ENCODE results near the gene HCLS1.
"Not testable (repeated sequence)": the region's sequence is repeated elsewhere in the genome, so short reads cannot be mapped to it uniquely, and the experiment has no call there.

Gene HCLS1

DNA sequence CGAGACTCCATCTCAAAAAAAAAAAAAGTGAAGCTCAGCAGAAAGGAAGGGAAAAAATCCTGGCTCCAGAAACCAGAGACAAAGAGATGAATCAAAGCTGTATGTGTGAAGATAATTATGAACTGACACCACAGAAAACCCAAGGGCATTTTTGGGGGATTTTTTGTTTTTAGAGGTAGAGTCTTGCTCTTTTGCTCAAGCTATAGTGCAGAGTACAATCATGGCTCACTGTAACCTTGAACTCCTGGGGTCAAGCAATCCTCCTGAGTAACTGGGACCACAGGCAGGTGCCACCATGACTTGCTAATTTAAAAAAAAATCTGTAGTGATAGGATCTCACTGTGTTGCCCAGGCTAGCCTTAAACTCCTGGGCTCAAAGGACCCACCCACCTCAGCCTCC lies 22.8 kb downstream of the HCLS1 start:
- H3K27ac Mint-ChIP-seq, result peak overlapping the region; percentile 47
- peaks cover 19% of the 10 kb centered on the region for H3K36me3 Mint-ChIP-seq
- H3K9me3 Mint-ChIP-seq (ENCODE audit: low read depth), result no peaks in the 10 kb centered on the region
- no peaks in the 10 kb centered on the region for H3K27me3 Mint-ChIP-seq
- no peak overlapping the region for H3K4me3 Mint-ChIP-seq
- peaks cover 21% of the 10 kb centered on the region for H3K4me1 Mint-ChIP-seq (ENCODE audit: low read depth)

DNA sequence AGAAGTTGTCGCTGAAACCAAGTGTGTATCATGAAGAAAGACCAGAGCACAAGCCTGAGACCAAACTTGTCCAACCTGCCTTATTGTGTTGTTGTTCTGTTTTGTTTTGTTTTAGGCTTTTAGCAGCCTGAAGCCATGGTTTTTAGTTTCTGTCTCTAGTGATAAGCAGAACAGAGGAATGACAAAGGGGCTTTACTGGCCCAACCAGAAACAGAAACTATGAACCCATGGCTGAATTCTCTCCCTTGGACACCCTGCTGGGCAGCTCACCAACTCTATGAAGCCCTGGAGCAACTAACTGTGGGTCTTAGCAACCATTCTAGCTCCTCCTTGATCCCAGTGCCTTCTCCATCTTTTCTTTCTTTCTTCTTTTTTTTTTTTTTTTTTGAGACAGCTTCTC lies 30.3 kb downstream of the HCLS1 start:
- Mint-ChIP-seq H3K4me1 (ENCODE audit: low read depth) (no peaks in the 10 kb centered on the region), H3K27me3 (no peaks in the 10 kb centered on the region), H3K27ac (peak overlapping the region; percentile 24), H3K4me3 (no peak overlapping the region), H3K9me3 (ENCODE audit: low read depth) (no peaks in the 10 kb centered on the region), H3K36me3 (peaks cover 11% of the 10 kb centered on the region)

GRCh38 chr3:121629601-121630000 lies 31.1 kb downstream of the HCLS1 start:
- no peaks in the 10 kb centered on the region for H3K9me3 Mint-ChIP-seq (ENCODE audit: low read depth)
- H3K27ac Mint-ChIP-seq, result peak overlapping the region; percentile 69
- H3K36me3 Mint-ChIP-seq, result peaks cover 11% of the 10 kb centered on the region
- no peaks in the 10 kb centered on the region for H3K27me3 Mint-ChIP-seq
- H3K4me1 Mint-ChIP-seq (ENCODE audit: low read depth), result no peaks in the 10 kb centered on the region
- H3K4me3 Mint-ChIP-seq, result no peak overlapping the region

GRCh38 chr3:121627622-121628021 lies 33.1 kb downstream of the HCLS1 start:
- Mint-ChIP-seq H3K9me3 (ENCODE audit: low read depth) (no peaks in the 10 kb centered on the region), H3K27ac (no peak overlapping the region), H3K36me3 (peaks cover 8% of the 10 kb centered on the region), H3K4me3 (no peak overlapping the region), H3K27me3 (no peaks in the 10 kb centered on the region), H3K4me1 (ENCODE audit: low read depth) (no peaks in the 10 kb centered on the region)

DNA sequence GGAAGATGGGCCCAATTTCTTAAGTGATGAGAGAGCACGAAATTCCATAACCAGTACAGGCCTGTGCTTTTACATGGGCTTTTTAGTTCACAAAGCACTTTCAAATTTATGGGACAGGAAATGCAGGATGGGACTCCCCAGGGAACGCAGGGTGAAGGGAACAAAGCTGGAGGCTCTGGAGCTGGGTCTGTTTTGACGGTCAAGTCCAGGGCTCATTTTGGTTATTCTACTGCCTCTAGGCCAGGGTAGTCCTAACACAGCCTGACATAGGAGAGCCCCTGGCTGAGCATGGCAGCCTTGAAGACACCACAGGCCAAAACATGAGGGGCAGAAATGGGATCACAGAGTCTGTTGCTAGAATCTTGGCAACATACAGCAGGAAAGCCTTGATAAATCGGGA lies 33.5 kb downstream of the HCLS1 start:
- Mint-ChIP-seq H3K27ac (no peak overlapping the region), H3K4me1 (ENCODE audit: low read depth) (no peaks in the 10 kb centered on the region), H3K4me3 (no peak overlapping the region), H3K9me3 (ENCODE audit: low read depth) (no peaks in the 10 kb centered on the region), H3K36me3 (peaks cover 8% of the 10 kb centered on the region), H3K27me3 (no peaks in the 10 kb centered on the region)

- Mint-ChIP-seq H3K4me3 (no peak overlapping the region), H3K27ac (no peak overlapping the region), H3K36me3 (peaks cover 8% of the 10 kb centered on the region)
These were observed 34.2 kb downstream of the HCLS1 start for GRCh38 chr3:121626495-121626894.

DNA sequence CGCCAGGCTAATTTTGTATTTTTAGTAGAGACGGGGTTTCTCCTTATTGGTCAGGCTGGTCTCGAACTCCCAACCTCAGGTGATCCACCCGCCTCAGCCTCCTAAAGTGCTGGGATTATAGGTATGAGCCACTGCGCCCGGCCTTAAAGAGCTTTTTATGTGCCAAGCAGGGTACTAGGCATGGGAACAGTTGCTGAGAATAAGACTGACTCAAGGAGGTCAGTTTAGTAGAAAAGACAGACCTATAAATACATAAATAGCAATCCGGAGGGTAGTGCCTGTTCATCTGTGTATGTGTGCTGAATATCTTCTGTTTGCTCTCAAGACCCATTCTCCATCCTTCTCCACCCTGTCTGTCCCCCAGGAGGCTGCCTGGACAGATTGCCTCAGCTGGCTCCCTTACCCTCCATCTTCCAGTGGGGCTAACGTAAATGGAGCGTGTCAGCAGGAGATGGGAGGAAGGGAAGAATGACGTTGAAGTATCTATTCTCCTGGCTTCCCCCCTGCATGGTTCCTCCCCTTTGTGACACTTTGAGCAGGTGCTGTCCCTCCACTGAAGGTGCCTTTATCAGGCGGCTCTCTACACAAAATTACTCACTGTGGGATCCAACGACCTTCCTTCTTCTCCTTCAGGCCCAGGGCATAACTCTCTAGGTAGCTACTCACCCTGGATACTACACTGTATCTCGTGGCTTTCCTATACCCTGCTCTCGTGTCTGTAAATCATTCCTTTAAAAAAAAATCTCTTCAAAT lies 36.4 kb downstream of the HCLS1 start:
- H3K27ac Mint-ChIP-seq, result no peak overlapping the region
- no peaks in the 10 kb centered on the region for H3K4me1 Mint-ChIP-seq (ENCODE audit: low read depth)
- peaks cover 2% of the 10 kb centered on the region for H3K36me3 Mint-ChIP-seq
- no peak overlapping the region for H3K4me3 Mint-ChIP-seq
- H3K27me3 Mint-ChIP-seq, result peaks cover 1% of the 10 kb centered on the region
- no peaks in the 10 kb centered on the region for H3K9me3 Mint-ChIP-seq (ENCODE audit: low read depth)

More at GRCh38 chr3:121626495-121626894, 34.2 kb downstream of the HCLS1 start:
- no peaks in the 10 kb centered on the region for H3K9me3 Mint-ChIP-seq (ENCODE audit: low read depth)
- H3K27me3 Mint-ChIP-seq, result no peaks in the 10 kb centered on the region
- H3K4me1 Mint-ChIP-seq (ENCODE audit: low read depth), result no peaks in the 10 kb centered on the region

- H3K4me3 Mint-ChIP-seq, result no peak overlapping the region
- H3K9me3 Mint-ChIP-seq (ENCODE audit: low read depth), result no peaks in the 10 kb centered on the region
- H3K36me3 Mint-ChIP-seq, result no peaks in the 10 kb centered on the region
- peaks cover 1% of the 10 kb centered on the region for H3K27me3 Mint-ChIP-seq
- H3K27ac Mint-ChIP-seq, result no peak overlapping the region
- no peaks in the 10 kb centered on the region for H3K4me1 Mint-ChIP-seq (ENCODE audit: low read depth)
These were observed 39.2 kb downstream of the HCLS1 start for GRCh38 chr3:121621491-121621890.

GRCh38 chr3:121619691-121620090 lies 41.0 kb downstream of the HCLS1 start:
- H3K4me3 Mint-ChIP-seq, result no peak overlapping the region
- no peaks in the 10 kb centered on the region for H3K9me3 Mint-ChIP-seq (ENCODE audit: low read depth)
- H3K36me3 Mint-ChIP-seq, result no peaks in the 10 kb centered on the region
- no peak overlapping the region for H3K27ac Mint-ChIP-seq
- H3K27me3 Mint-ChIP-seq, result peaks cover 1% of the 10 kb centered on the region
- no peaks in the 10 kb centered on the region for H3K4me1 Mint-ChIP-seq (ENCODE audit: low read depth)

- Mint-ChIP-seq H3K4me1 (ENCODE audit: low read depth) (no peaks in the 10 kb centered on the region), H3K27ac (no peak overlapping the region), H3K9me3 (ENCODE audit: low read depth) (no peaks in the 10 kb centered on the region), H3K27me3 (no peaks in the 10 kb centered on the region), H3K36me3 (no peaks in the 10 kb centered on the region), H3K4me3 (no peak overlapping the region)
These were observed 54.6 kb downstream of the HCLS1 start for GRCh38 chr3:121606106-121606505.

DNA sequence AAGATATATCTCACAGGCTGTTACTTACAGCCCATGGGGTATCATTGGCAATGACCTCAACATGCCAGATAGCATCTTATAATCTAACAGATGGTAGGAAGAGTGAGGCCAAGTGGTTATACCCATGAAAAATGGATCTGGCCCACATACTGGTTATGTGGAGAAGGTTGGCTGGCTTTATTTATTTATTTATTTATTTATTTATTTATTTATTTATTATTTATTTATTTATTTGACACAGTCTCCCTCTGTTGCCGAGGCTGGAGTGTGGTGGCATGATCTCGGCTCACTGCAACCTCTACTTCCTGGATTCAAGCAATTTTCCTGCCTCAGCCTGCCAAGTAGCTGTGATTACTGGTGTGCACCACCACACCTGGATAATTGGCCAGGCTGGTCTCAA lies 55.9 kb downstream of the HCLS1 start:
- Mint-ChIP-seq H3K4me1 (ENCODE audit: low read depth) (no peaks in the 10 kb centered on the region), H3K9me3 (ENCODE audit: low read depth) (no peaks in the 10 kb centered on the region), H3K27ac (no peak overlapping the region), H3K27me3 (no peaks in the 10 kb centered on the region), H3K4me3 (no peak overlapping the region), H3K36me3 (no peaks in the 10 kb centered on the region)

DNA sequence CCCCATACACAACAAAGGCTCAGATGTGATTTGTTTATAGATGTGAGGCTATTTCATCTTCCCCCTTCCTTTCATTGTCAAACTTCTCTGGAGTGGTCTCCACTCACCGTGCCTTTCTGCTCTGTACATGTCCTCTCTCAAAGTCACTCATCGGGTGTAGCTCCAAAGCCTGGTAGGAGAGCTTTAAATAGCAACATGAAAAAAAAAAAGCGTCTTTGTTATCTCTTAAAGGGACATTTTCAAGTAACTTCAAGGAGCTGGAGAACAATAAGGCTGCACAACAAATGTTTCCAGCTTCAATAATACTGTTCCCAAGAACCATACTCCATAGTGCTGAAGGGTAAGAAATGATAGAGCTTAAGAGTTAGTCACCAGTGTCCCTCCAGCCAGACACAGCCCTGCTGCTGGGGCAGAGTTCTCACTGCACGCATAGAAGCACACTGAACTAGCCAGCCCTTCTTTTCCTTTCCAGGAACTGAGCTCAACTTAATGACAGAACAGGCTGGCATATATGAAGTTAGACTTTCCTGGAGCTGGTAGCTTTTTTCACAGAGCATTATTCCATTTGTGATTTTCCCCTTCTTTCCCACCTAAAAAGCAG lies 59.4 kb downstream of the HCLS1 start:
- no peak overlapping the region for H3K4me3 Mint-ChIP-seq
- no peaks in the 10 kb centered on the region for H3K4me1 Mint-ChIP-seq (ENCODE audit: low read depth)
- H3K27me3 Mint-ChIP-seq, result no peaks in the 10 kb centered on the region
- no peaks in the 10 kb centered on the region for H3K36me3 Mint-ChIP-seq
- H3K27ac Mint-ChIP-seq, result no peak overlapping the region
- no peaks in the 10 kb centered on the region for H3K9me3 Mint-ChIP-seq (ENCODE audit: low read depth)

DNA sequence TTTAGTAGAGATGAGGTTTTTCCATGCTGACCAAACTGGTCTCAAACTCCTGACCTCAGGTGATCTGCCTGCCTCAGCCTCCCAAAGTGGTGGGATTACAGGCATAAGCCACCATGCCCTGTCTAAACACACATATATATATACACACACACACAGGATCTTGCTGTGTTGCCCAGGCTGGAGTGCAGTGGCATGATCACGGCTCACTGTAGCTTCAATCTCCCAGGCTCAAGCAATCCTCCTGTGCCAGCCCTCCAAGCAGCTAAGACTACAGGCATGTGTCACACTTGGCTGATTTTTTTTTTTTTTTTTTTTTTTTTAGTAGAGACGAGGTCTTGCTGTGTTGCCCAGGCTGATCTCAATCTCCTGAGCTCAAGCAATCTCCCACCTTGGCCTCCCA lies 60.8 kb downstream of the HCLS1 start:
- H3K4me1 Mint-ChIP-seq (ENCODE audit: low read depth); H3K27me3 Mint-ChIP-seq; H3K27ac Mint-ChIP-seq; H3K4me3 Mint-ChIP-seq; H3K9me3 Mint-ChIP-seq (ENCODE audit: low read depth); H3K36me3 Mint-ChIP-seq: not testable (repeated sequence)

DNA sequence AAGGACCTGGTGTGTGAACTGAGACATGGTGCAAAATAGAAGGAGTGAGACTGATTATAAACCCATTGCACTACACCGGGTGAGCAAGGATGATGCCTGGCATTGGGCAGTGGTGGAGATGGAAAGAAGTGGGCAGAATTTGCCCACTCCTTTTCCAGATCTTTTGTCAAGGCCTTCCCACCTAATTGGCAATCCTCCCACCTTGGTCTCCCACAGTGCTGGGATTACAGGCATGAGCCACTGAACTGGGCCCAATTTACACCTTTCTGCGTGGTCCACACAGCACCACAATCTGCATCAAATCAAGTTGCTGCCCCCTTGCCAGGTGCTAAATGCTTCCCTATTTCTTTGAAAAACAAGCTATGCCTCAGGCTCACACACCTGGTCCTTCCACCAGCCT lies 62.1 kb downstream of the HCLS1 start:
- Mint-ChIP-seq H3K36me3 (no peaks in the 10 kb centered on the region), H3K9me3 (ENCODE audit: low read depth) (no peaks in the 10 kb centered on the region), H3K27ac (no peak overlapping the region), H3K27me3 (no peaks in the 10 kb centered on the region), H3K4me3 (no peak overlapping the region), H3K4me1 (ENCODE audit: low read depth) (no peaks in the 10 kb centered on the region)

DNA sequence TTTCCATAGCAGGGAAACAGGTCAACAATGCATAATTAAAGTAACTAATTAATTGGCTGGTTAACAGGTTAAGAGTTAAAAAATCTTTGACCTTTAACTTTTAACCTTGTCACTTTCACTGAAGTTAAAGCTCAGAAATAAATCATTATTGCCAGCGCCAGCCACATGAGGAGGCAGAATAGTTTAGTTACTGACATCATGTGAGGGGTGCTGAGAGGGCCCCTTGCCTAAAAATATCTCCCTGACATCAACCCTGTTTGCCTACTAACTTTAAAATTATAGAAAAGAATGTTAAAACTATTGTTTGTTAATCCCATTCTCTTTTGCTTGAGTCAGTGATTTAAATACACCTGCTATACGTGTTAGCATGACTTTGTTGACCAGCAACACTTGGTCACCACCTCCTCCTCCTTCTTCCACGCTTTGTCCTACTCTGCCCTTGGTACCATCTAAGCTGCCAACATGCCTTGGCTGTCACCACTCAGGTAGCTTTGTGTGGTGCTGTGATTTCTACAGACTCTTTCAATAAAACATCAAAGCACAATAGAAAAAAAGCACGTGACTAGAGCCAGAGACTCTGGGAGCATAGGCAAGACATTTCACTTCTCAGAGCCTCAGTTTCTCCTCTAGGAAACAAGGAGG lies 64.8 kb downstream of the HCLS1 start:
- H3K4me1 Mint-ChIP-seq (ENCODE audit: low read depth), result no peaks in the 10 kb centered on the region
- no peaks in the 10 kb centered on the region for H3K27me3 Mint-ChIP-seq
- no peaks in the 10 kb centered on the region for H3K9me3 Mint-ChIP-seq (ENCODE audit: low read depth)

More for the DNA sequence above, 64.8 kb downstream of the HCLS1 start:
- no peak overlapping the region for H3K4me3 Mint-ChIP-seq
- H3K36me3 Mint-ChIP-seq, result no peaks in the 10 kb centered on the region
- no peak overlapping the region for H3K27ac Mint-ChIP-seq
